Testis (tissue), 5 donors: ENCODE data around the gene C11orf97. TPM values are rescaled to one million over a fixed set of nuclear protein-coding genes. Genes with fewer than 3 reads are reported as not detected.
A peak's percentile ranks its signal among the peaks of the same experiment; 100 is the strongest.

Experiments
- DNase-seq: peaks from one replicate; pipeline ENCODE4 v3.0.0-alpha.2; 2019
- H3K27ac ChIP-seq, 2 donors: fragments of 200-600 bp; sonication (generic); one replicate each; pipeline ENCODE4 v1.5.1; 2019
- H3K27me3 ChIP-seq: fragments of 200-600 bp; sonication (generic); one replicate; pipeline ENCODE4 v1.5.1; 2019
- H3K36me3 ChIP-seq: fragments of 200-600 bp; sonication (generic); one replicate; pipeline ENCODE4 v1.5.1; 2017; ENCODE audit warnings: low read depth; ENCODE audit errors: missing control alignments
- H3K4me1 ChIP-seq: fragments of 200-600 bp; sonication (generic); one replicate; pipeline ENCODE4 v1.5.1; 2019
- H3K4me3 ChIP-seq, 2 donors: fragments of 200-600 bp; sonication (generic); one replicate each; pipeline ENCODE4 v1.5.1; 2017 to 2019
- H3K9me3 ChIP-seq: fragments of 200-600 bp; sonication (generic); one replicate; pipeline ENCODE4 v1.5.1; 2017
- CTCF ChIP-seq, 3 experiments: fragments of 450-650 bp in 2 of 3; fragments of 200-600 bp in 1 of 3; sonication (generic) in 1 of 3; IDR thresholded peaks; one replicate each; pipeline ENCODE4 v1.5.1; 2016 to 2019; ENCODE audit warnings: antibody characterized with exemption in 3 of 3, mild to moderate bottlenecking in 2 of 3, moderate library complexity in 1 of 3
- POLR2A ChIP-seq: fragments of 450-650 bp; IDR thresholded peaks from one replicate; pipeline ENCODE4 v1.6.1; 2017; ENCODE audit warnings: antibody characterized with exemption, mild to moderate bottlenecking, moderate library complexity
- WGBS, 2 donors: methylation state at CpG; one replicate each; pipeline ENCODE4 v1.1.5; 2018; 5-methylcytosine and 5-hydroxymethylcytosine counted together
- intact Hi-C: fragments of 100-400 bp; cut with DNase I; formaldehyde crosslinking; loops from one replicate; pipeline ENCODE4 v1.15.1; 2023; ENCODE audit warnings: low total_unique reads
- long read RNA-seq, 2 donors: transcript quantifications; one replicate each; lab custom pipeline, GENCODE V29; 2026
- polyA plus RNA-seq: library from polyadenylated mRNA; stranded (reverse); fragments of 350-450 nt; fragmentation: Illumina TruSeq; extraction: RNeasy Lipid Tissue Mini Kit (QIAGEN cat#74804); gene quantifications from one replicate; pipeline ENCODE4 v1.2.3, GENCODE V29; 2014; ENCODE audit warnings: low read depth, low replicate concordance; ENCODE audit not compliant: insufficient read depth
- total RNA-seq, 2 donors: library from RNA; depleted of rRNA; stranded (reverse); fragments of >200 nt; gene quantifications; one replicate each; pipeline ENCODE4 v1.2.3, GENCODE V29; 2016

Gene C11orf97
- total RNA-seq (10 to 100 TPM in 1 of 2 donors, 1 to 10 TPM in 1; 6.4 to 10.4 TPM), polyA plus RNA-seq (25.2 TPM)
- long read RNA-seq, donor 1, partial matches to known transcripts, result 0 of 1 reads
- long read RNA-seq, donor 1, other reads (novel, unspliced or antisense), result 0 of 1 reads
- long read RNA-seq, donor 2, result 0 reads

- Histone ChIP-seq H3K27me3 (no peaks in the 10 kb centered on the region), H3K4me3 (peak within 1 kb of the TSS; percentile 58 to 68), H3K36me3 (no peaks in the 10 kb centered on the region), H3K4me1 (no peaks in the 10 kb centered on the region), H3K9me3 (no peaks in the 10 kb centered on the region), H3K27ac (no peak within 1 kb of the TSS)
- no peak for TF ChIP-seq POLR2A
- no peak for TF ChIP-seq CTCF (IDR thresholded peaks at IDR 0.05)
- peak; percentile 83 for DNase-seq
- intact Hi-C loops, result no loop called here
- WGBS, 2 donors, result 12 to 24% methylated on average over 22 to 53 of the region's 53 CpGs
These were observed at the start of gene C11orf97 for GRCh38 chr11:94511932-94512781. Gene C11orf97 (plus strand): TSS chr11:94512461. CDS start chr11:94512529, 68 bp downstream.

- no peak for TF ChIP-seq POLR2A
- no peak for TF ChIP-seq CTCF (IDR thresholded peaks at IDR 0.05)
- intact Hi-C loops, result no loop called here
- Histone ChIP-seq H3K27me3 (no peaks in the 10 kb centered on the region), H3K27ac (no peak overlapping the region), H3K9me3 (no peaks in the 10 kb centered on the region), H3K4me1 (no peaks in the 10 kb centered on the region), H3K4me3 (no peak overlapping the region), H3K36me3 (no peaks in the 10 kb centered on the region)
- 90 to 97% methylated on average over 2 of the region's 2 CpGs for WGBS, 2 donors
- no peak for DNase-seq
These were observed 42.8 kb upstream of the C11orf97 start for GRCh38 chr11:94469416-94469815.

GRCh38 chr11:94472916-94473799, 39.1 kb upstream of the C11orf97 start:
- H3K4me3 ChIP-seq, result no peak overlapping the region
- no peaks in the 10 kb centered on the region for H3K36me3 ChIP-seq
- H3K27ac ChIP-seq, result no peak overlapping the region
- no peaks in the 10 kb centered on the region for H3K4me1 ChIP-seq
- no peak for TF ChIP-seq CTCF (IDR thresholded peaks at IDR 0.05)
- TF ChIP-seq POLR2A, result no peak
- WGBS, 2 donors, result 90 to 98% methylated on average over 3 of the region's 3 CpGs
- H3K9me3 ChIP-seq, result no peaks in the 10 kb centered on the region
- no peak for DNase-seq
- no peaks in the 10 kb centered on the region for H3K27me3 ChIP-seq
- intact Hi-C loops, result no loop called here

GRCh38 chr11:94477624-94478023, 34.6 kb upstream of the C11orf97 start:
- Histone ChIP-seq H3K4me3 (no peak overlapping the region), H3K27ac (no peak overlapping the region), H3K36me3 (no peaks in the 10 kb centered on the region), H3K4me1 (no peaks in the 10 kb centered on the region), H3K27me3 (no peaks in the 10 kb centered on the region), H3K9me3 (no peaks in the 10 kb centered on the region)
- 88 to 94% methylated on average over 2 of the region's 2 CpGs for WGBS, 2 donors
- DNase-seq, result no peak
- intact Hi-C loops, result no loop called here
- TF ChIP-seq CTCF (IDR thresholded peaks at IDR 0.05) (no peak), POLR2A (no peak)
